ENCODE data around the gene ERCC3. TPM values are rescaled to one million over a fixed set of nuclear protein-coding genes. Genes with fewer than 3 reads are reported as not detected.

The ERCC3 gene
- total RNA-seq, 1 experiment from 2014 or later = 34.9 TPM

DNA sequence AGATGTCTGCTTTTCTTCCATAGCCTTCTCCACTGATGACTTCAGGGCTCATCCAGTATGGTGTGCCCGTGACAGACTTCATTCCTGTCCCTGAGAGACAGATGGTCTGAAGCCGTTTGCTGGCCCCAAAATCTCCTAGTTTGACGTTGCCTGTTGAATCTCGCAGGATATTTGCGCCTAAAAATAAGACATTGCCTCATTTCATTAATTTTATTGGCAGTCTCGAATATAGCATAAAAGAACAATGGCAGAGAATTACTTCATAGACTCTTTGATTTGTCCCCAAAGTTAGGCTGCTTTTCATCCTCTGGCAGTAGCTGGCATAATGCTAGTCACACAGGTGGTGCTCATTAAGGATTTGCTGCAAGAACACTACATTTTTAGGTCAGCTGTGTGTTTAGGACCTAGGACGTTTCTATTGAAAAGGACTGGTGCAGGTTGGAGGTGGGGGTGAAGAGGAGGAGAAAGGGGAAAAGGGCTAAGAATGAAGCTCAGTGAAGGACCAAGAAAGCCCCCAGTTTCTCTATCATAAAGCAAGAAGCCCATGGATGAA lies 14.7 kb upstream of the ERCC3 start:
- TF ChIP-seq, protein P1, sequence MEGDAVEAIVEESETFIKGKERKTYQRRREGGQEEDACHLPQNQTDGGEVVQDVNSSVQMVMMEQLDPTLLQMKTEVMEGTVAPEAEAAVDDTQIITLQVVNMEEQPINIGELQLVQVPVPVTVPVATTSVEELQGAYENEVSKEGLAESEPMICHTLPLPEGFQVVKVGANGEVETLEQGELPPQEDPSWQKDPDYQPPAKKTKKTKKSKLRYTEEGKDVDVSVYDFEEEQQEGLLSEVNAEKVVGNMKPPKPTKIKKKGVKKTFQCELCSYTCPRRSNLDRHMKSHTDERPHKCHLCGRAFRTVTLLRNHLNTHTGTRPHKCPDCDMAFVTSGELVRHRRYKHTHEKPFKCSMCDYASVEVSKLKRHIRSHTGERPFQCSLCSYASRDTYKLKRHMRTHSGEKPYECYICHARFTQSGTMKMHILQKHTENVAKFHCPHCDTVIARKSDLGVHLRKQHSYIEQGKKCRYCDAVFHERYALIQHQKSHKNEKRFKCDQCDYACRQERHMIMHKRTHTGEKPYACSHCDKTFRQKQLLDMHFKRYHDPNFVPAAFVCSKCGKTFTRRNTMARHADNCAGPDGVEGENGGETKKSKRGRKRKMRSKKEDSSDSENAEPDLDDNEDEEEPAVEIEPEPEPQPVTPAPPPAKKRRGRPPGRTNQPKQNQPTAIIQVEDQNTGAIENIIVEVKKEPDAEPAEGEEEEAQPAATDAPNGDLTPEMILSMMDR (IDR thresholded peaks at IDR 0.05; ENCODE audit: unreplicated experiment) = no peak
- DNase-seq (ENCODE audit: unreplicated experiment) = no peak
- no peak overlapping the region for H3K27ac Mint-ChIP-seq (ENCODE audit: low read depth, unreplicated experiment)
- intact Hi-C loops (cut with micrococcal nuclease) = loop anchor here (5.0 kb wide), 1 partner anchor 111 kb away; no protein-coding TSS in a partner anchor
- H3K4me3 Mint-ChIP-seq (ENCODE audit: unreplicated experiment) = no peak overlapping the region
- peaks cover 42% of the 10 kb centered on the region for H3K36me3 Mint-ChIP-seq (ENCODE audit: insufficient read depth, unreplicated experiment)
- H3K4me1 Mint-ChIP-seq (ENCODE audit: insufficient read depth, unreplicated experiment) = peaks cover 5% of the 10 kb centered on the region
- no peaks in the 10 kb centered on the region for H3K27me3 Mint-ChIP-seq (ENCODE audit: insufficient read depth, unreplicated experiment)
- no TSS peak for BruUV-seq (replicated peaks)
- H3K9me3 Mint-ChIP-seq (ENCODE audit: unreplicated experiment) = no peaks in the 10 kb centered on the region
- POLR2A ChIA-PET = interaction anchor here (0.6 kb wide), 1 partner anchor 171 kb away, joined by 3 read pairs; no protein-coding TSS in a partner anchor
- CTCF ChIA-PET = interaction anchor here (0.6 to 1.0 kb wide), 3 partner anchors 16 to 92 kb away, joined by 3 to 4 read pairs (median 3); no protein-coding TSS in a partner anchor

DNA sequence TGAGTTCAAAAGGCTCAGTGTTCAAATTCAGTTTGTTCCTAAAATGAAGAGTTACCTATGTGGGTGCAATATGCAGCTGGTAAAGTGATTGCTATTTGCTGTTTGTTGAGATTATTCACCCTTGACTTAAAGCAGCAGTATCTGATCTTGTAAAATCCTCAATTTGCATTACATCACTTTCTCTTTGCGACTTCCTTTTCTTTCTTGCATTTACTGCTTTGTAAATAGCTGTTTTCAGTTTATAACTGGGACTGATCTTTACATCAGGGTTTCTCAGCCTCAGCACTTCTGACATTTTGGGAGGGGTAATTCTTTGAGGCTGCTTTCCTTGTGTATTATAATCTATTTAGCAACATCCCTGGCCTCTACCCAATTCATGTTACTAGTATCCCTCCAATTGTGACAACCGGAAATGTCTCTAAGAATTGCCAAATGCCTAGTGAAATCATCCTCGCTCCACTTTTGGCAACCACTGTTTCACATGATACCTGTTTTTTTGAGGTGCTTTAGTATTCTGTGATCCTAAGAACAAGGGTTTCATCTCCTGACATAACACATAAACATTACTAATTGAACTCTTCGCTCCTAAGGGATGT lies 12.1 kb upstream of the ERCC3 start:
- CTCF ChIA-PET = no interaction called here
- no peak overlapping the region for H3K4me3 Mint-ChIP-seq (ENCODE audit: unreplicated experiment)

DNA sequence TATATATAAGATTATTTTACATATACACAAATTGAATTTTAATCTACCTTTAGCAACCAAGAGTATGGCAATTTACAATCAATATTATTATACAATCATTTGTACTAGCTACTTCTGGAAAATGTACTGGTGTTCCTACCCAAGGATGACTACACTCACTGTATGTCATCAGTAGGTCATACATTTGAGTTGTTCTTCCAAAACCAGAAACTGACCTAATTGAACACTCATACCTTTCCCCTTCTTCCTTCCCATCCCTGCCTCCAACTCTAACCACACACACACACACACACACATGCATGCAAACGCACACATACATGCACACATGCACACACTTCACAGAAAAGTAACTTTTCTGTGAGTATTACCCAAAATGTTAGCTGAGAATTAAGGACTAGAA lies 8.2 kb upstream of the ERCC3 start:
- ChIA-PET CTCF (interaction anchor here (1.0 to 1.1 kb wide), 2 partner anchors 9 to 112 kb away, joined by 3 to 4 read pairs; no protein-coding TSS in a partner anchor), POLR2A (interaction anchor here (1.0 to 1.1 kb wide), 2 partner anchors 8 to 12 kb away, joined by 3 to 6 read pairs; no protein-coding TSS in a partner anchor)
- TF ChIP-seq, protein P1 (IDR thresholded peaks at IDR 0.05; ENCODE audit: unreplicated experiment) = no peak
- Mint-ChIP-seq H3K27ac (ENCODE audit: low read depth, unreplicated experiment) (no peak overlapping the region), H3K36me3 (ENCODE audit: insufficient read depth, unreplicated experiment) (peaks cover 29% of the 10 kb centered on the region), H3K9me3 (ENCODE audit: unreplicated experiment) (no peaks in the 10 kb centered on the region), H3K4me3 (ENCODE audit: unreplicated experiment) (no peak overlapping the region), H3K4me1 (ENCODE audit: insufficient read depth, unreplicated experiment) (peaks cover 5% of the 10 kb centered on the region), H3K27me3 (ENCODE audit: insufficient read depth, unreplicated experiment) (no peaks in the 10 kb centered on the region)
- BruUV-seq (replicated peaks) = no TSS peak
- intact Hi-C loops (cut with micrococcal nuclease) = no loop called here
- no peak for DNase-seq (ENCODE audit: unreplicated experiment)

More for the DNA sequence above, 12.1 kb upstream of the ERCC3 start:
- Mint-ChIP-seq H3K9me3 (ENCODE audit: unreplicated experiment) (no peaks in the 10 kb centered on the region), H3K4me1 (ENCODE audit: insufficient read depth, unreplicated experiment) (peaks cover 5% of the 10 kb centered on the region), H3K27ac (ENCODE audit: low read depth, unreplicated experiment) (no peak overlapping the region), H3K27me3 (ENCODE audit: insufficient read depth, unreplicated experiment) (no peaks in the 10 kb centered on the region), H3K36me3 (ENCODE audit: insufficient read depth, unreplicated experiment) (peaks cover 39% of the 10 kb centered on the region)
- POLR2A ChIA-PET = interaction anchor here (1.1 kb wide), 1 partner anchor 12 kb away, joined by 4 read pairs; the partner anchor contains the start of gene ERCC3
- TF ChIP-seq, protein P1 (IDR thresholded peaks at IDR 0.05; ENCODE audit: unreplicated experiment) = no peak
- peak; percentile 86 for DNase-seq (ENCODE audit: unreplicated experiment)
- BruUV-seq (replicated peaks) = TSS peak; percentile 24
- intact Hi-C loops (cut with micrococcal nuclease) = loop anchor here (5.0 kb wide), 1 partner anchor 109 kb away; no protein-coding TSS in a partner anchor

DNA sequence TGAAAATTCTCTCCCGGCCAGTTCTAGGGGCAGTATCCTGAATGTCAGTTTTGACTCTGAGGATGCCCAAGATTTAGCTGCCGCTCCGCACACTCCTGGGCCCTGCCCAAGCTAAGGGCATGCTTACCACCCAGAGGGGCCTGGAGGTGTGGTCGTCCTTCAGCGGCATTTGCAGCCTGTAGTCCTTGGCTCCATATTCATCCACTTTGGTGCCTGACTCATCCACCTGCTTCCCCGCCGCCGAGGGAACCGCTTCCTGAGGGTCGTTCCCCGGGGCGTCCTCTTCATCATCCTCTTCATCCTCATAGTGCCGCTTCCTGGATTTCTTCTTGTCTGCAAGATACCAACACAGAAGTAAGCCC lies 577 bp downstream of the ERCC3 start:
- BruUV-seq (replicated peaks) = TSS peak; percentile 18
- H3K36me3 Mint-ChIP-seq (ENCODE audit: insufficient read depth, unreplicated experiment) = peaks cover 49% of the 10 kb centered on the region
- TF ChIP-seq, protein P1 (IDR thresholded peaks at IDR 0.05; ENCODE audit: unreplicated experiment) = no peak
- no peaks in the 10 kb centered on the region for H3K27me3 Mint-ChIP-seq (ENCODE audit: insufficient read depth, unreplicated experiment)
- DNase-seq (ENCODE audit: unreplicated experiment) = peak; percentile 14
- H3K27ac Mint-ChIP-seq (ENCODE audit: low read depth, unreplicated experiment) = peak overlapping the region; percentile 87
- CTCF ChIA-PET = interaction anchor here (0.8 to 1.5 kb wide), 5 partner anchors 9 to 231 kb away, joined by 3 to 7 read pairs (median 4); no protein-coding TSS in a partner anchor
- no peaks in the 10 kb centered on the region for H3K9me3 Mint-ChIP-seq (ENCODE audit: unreplicated experiment)
- peaks cover 14% of the 10 kb centered on the region for H3K4me1 Mint-ChIP-seq (ENCODE audit: insufficient read depth, unreplicated experiment)
- POLR2A ChIA-PET = interaction anchor here (0.6 to 2.7 kb wide), 15 partner anchors 8 to 270 kb away, joined by 3 to 16 read pairs (median 4); partner anchors contain the start of gene BIN1
- intact Hi-C loops (cut with micrococcal nuclease) = loop anchor here (5.0 kb wide), 1 partner anchor 226 kb away; no protein-coding TSS in a partner anchor
- peak overlapping the region; percentile 89 for H3K4me3 Mint-ChIP-seq (ENCODE audit: unreplicated experiment)

All from MCF 10A (cell line).